OCI-LY3 (cell line): ENCODE measurements around the gene TIGIT.

ENCODE experiments used
- CTCF ChIP-seq: fragments of 200-600, 300-600 bp; sonication (generic); IDR thresholded peaks from 2 replicates; pipeline ENCODE4 v1.5.1; 2014; ENCODE audit warnings: antibody characterized with exemption, low read length, low read depth
- EZH2phosphoT487 ChIP-seq: fragments of 200-600 bp; shearing (Covaris generic); IDR thresholded peaks from 2 replicates; pipeline ENCODE4 v1.6.1; 2018; ENCODE audit warnings: antibody characterized with exemption, mixed run types, low read depth

- no peak for TF ChIP-seq CTCF
- TF ChIP-seq EZH2phosphoT487, result no peak
Measured at GRCh38 chr3:114327665-114328064, 33.8 kb downstream of the TIGIT start.
